ENCODE data around the gene DNAH14.

DNAH14 gene

GRCh38 chr1:225412803-225413351, 483.4 kb downstream of the DNAH14 start:
- Histone ChIP-seq H3K4me2 (no peak overlapping the region), H2AFZ (ENCODE audit: low read depth) (no peak overlapping the region), H3K27me3 (ENCODE audit: insufficient read depth, low read depth) (no peaks in the 10 kb centered on the region), H3K4me3 (IDR thresholded peaks at IDR 0.05; ENCODE audit: insufficient read depth, low read depth, low read length) (no peak overlapping the region), H3K36me3 (ENCODE audit: insufficient read depth) (peaks cover 9% of the 10 kb centered on the region; the same call in 1 of the 2 replicates), H3K27ac (no peak overlapping the region), H3K9ac (no peak overlapping the region), H3K4me1 (ENCODE audit: low read depth, poor library complexity, severe bottlenecking) (no peaks in the 10 kb centered on the region), H4K20me1 (ENCODE audit: insufficient read depth) (no peaks in the 10 kb centered on the region), H3K79me2 (ENCODE audit: insufficient read depth, low read depth) (peaks cover 6% of the 10 kb centered on the region)
- TF ChIP-seq CTCF (conservative IDR thresholded peaks at IDR 0.05; ENCODE audit: low read depth, low read length) = no peak

- Histone ChIP-seq H3K27ac (no peak overlapping the region), H2AFZ (ENCODE audit: low read depth) (no peak overlapping the region), H3K4me3 (IDR thresholded peaks at IDR 0.05; ENCODE audit: insufficient read depth, low read depth, low read length) (no peak overlapping the region), H3K4me1 (ENCODE audit: low read depth, poor library complexity, severe bottlenecking) (no peaks in the 10 kb centered on the region), H3K9ac (no peak overlapping the region), H4K20me1 (ENCODE audit: insufficient read depth) (no peaks in the 10 kb centered on the region), H3K79me2 (ENCODE audit: insufficient read depth, low read depth) (peaks cover 11% of the 10 kb centered on the region), H3K4me2 (no peak overlapping the region), H3K36me3 (ENCODE audit: insufficient read depth) (peaks cover 11% of the 10 kb centered on the region; the same call in 1 of the 2 replicates), H3K27me3 (ENCODE audit: insufficient read depth, low read depth) (no peaks in the 10 kb centered on the region)
- no peak for TF ChIP-seq CTCF (conservative IDR thresholded peaks at IDR 0.05; ENCODE audit: low read depth, low read length)
Observed at GRCh38 chr1:225413708-225414375, 484.4 kb downstream of the DNAH14 start.

- Histone ChIP-seq H3K27ac (no peak overlapping the region), H3K27me3 (ENCODE audit: insufficient read depth, low read depth) (no peaks in the 10 kb centered on the region), H3K9ac (no peak overlapping the region), H3K79me2 (ENCODE audit: insufficient read depth, low read depth) (peaks cover 24% of the 10 kb centered on the region), H3K4me2 (no peak overlapping the region), H3K36me3 (ENCODE audit: insufficient read depth) (peaks cover 11% of the 10 kb centered on the region; the same call in 1 of the 2 replicates), H3K4me3 (IDR thresholded peaks at IDR 0.05; ENCODE audit: insufficient read depth, low read depth, low read length) (no peak overlapping the region), H2AFZ (ENCODE audit: low read depth) (no peak overlapping the region), H4K20me1 (ENCODE audit: insufficient read depth) (no peaks in the 10 kb centered on the region), H3K4me1 (ENCODE audit: low read depth, poor library complexity, severe bottlenecking) (no peaks in the 10 kb centered on the region)
- no peak for TF ChIP-seq CTCF (conservative IDR thresholded peaks at IDR 0.05; ENCODE audit: low read depth, low read length)
Observed at GRCh38 chr1:225415307-225415706, 485.8 kb downstream of the DNAH14 start.

DNA sequence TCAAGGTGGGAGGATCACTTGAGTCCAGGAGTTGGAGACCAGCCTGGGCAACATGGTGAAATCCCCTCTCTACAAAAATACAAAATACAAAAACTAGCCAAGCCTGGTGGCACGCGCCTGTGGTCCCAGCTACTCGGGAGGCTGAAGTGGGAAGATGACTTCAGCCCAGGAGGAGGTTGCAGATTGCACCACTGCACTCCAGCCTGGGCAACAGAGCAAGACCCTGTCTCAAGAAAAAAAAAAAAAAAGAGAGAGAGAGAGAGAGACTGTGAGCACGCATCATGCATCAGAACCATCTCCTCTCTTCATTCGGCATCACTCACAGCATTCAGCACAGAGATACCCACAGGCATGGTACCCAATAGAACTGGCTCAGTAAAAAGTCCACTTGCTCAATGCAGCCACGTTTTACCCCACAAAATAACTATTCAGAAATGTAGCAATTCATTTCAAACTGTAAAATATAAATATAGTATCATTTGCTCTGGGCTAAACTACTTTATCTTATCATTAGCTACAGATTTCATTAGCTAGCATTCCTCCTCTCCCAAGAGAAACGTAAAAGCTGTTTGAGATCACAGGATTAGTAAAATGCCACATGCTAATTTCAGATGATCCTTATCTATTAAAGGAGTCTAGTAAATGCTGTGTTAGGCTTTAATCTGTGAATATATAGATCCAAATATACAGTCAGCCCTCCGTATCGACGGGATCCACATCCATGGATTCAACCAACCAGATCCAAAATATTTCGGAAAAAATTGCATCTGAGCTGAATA, 486.7 kb downstream of the DNAH14 start:
- H3K36me3 ChIP-seq (ENCODE audit: insufficient read depth) = peaks cover 11% of the 10 kb centered on the region; the same call in 1 of the 2 replicates
- H3K4me3 ChIP-seq (IDR thresholded peaks at IDR 0.05; ENCODE audit: insufficient read depth, low read depth, low read length) = no peak overlapping the region
- H3K27ac ChIP-seq = no peak overlapping the region
- H3K4me1 ChIP-seq (ENCODE audit: low read depth, poor library complexity, severe bottlenecking) = peaks cover 4% of the 10 kb centered on the region
- H3K79me2 ChIP-seq (ENCODE audit: insufficient read depth, low read depth) = peaks cover 33% of the 10 kb centered on the region
- H2AFZ ChIP-seq (ENCODE audit: low read depth) = no peak overlapping the region
- TF ChIP-seq CTCF (conservative IDR thresholded peaks at IDR 0.05; ENCODE audit: low read depth, low read length) = no peak
- H3K27me3 ChIP-seq (ENCODE audit: insufficient read depth, low read depth) = no peaks in the 10 kb centered on the region
- no peak overlapping the region for H3K4me2 ChIP-seq
- H4K20me1 ChIP-seq (ENCODE audit: insufficient read depth) = no peaks in the 10 kb centered on the region
- H3K9ac ChIP-seq = no peak overlapping the region
